ENCODE data around the gene BOC.

DNA sequence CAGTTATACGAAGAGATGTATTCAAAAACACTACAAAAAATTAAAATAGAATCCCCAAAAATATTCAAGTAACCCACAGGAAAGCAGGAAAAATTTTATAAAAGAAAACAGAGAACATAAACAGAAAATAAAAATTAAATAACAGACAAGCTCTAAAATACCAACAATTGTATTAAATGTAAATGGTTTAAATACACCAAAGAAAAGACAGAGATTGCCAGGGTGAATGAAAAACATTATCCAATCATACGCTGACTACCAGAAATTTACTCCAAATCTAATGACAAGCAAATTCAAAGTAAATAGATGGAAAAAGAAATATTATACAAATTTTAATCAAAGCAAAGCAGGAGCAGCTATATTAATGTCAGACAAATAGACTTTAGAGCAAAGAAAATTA lies 103.6 kb downstream of the BOC start:
- no peak for TF ChIP-seq MXI1 (IDR thresholded peaks at IDR 0.05; ENCODE audit: low read depth, low read length)
- TF ChIP-seq EP300 (IDR thresholded peaks at IDR 0.05; ENCODE audit: borderline replicate concordance in 1 of 2, control insufficient read depth in 1 of 2, low read depth in 2 of 2, low read length in 2 of 2) = no peak
- TF ChIP-seq, protein P1, sequence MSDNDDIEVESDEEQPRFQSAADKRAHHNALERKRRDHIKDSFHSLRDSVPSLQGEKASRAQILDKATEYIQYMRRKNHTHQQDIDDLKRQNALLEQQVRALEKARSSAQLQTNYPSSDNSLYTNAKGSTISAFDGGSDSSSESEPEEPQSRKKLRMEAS (IDR thresholded peaks at IDR 0.05; ENCODE audit: low read depth, low read length) = no peak
- TF ChIP-seq BHLHE40 (IDR thresholded peaks at IDR 0.05; ENCODE audit: borderline replicate concordance in 1 of 2, low read depth in 2 of 2, low read length in 1 of 2) = no peak
- no peak for TF ChIP-seq ZNF384 (IDR thresholded peaks at IDR 0.05; ENCODE audit: borderline replicate concordance, low read depth, low read length)
- no peak for TF ChIP-seq FOXM1 (IDR thresholded peaks at IDR 0.05; ENCODE audit: low read depth, low read length)
- TF ChIP-seq, protein P2, sequence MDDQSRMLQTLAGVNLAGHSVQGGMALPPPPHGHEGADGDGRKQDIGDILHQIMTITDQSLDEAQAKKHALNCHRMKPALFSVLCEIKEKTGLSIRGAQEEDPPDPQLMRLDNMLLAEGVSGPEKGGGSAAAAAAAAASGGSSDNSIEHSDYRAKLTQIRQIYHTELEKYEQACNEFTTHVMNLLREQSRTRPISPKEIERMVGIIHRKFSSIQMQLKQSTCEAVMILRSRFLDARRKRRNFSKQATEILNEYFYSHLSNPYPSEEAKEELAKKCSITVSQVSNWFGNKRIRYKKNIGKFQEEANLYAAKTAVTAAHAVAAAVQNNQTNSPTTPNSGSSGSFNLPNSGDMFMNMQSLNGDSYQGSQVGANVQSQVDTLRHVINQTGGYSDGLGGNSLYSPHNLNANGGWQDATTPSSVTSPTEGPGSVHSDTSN (IDR thresholded peaks at IDR 0.05; ENCODE audit: insufficient replicate concordance, low read depth, low read length) = no peak
- TF ChIP-seq, protein P3, sequence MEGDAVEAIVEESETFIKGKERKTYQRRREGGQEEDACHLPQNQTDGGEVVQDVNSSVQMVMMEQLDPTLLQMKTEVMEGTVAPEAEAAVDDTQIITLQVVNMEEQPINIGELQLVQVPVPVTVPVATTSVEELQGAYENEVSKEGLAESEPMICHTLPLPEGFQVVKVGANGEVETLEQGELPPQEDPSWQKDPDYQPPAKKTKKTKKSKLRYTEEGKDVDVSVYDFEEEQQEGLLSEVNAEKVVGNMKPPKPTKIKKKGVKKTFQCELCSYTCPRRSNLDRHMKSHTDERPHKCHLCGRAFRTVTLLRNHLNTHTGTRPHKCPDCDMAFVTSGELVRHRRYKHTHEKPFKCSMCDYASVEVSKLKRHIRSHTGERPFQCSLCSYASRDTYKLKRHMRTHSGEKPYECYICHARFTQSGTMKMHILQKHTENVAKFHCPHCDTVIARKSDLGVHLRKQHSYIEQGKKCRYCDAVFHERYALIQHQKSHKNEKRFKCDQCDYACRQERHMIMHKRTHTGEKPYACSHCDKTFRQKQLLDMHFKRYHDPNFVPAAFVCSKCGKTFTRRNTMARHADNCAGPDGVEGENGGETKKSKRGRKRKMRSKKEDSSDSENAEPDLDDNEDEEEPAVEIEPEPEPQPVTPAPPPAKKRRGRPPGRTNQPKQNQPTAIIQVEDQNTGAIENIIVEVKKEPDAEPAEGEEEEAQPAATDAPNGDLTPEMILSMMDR (IDR thresholded peaks at IDR 0.05 in 2 of 3, conservative IDR thresholded peaks at IDR 0.05 in 1 of 3; ENCODE audit: control insufficient read depth in 2 of 3, extremely low read depth in 1 of 3, insufficient read depth in 1 of 3, low read depth in 3 of 3, low read length in 3 of 3) = no peak
- no peak for TF ChIP-seq CREB1 (IDR thresholded peaks at IDR 0.05; ENCODE audit: low read depth)
- TF ChIP-seq, protein P4, sequence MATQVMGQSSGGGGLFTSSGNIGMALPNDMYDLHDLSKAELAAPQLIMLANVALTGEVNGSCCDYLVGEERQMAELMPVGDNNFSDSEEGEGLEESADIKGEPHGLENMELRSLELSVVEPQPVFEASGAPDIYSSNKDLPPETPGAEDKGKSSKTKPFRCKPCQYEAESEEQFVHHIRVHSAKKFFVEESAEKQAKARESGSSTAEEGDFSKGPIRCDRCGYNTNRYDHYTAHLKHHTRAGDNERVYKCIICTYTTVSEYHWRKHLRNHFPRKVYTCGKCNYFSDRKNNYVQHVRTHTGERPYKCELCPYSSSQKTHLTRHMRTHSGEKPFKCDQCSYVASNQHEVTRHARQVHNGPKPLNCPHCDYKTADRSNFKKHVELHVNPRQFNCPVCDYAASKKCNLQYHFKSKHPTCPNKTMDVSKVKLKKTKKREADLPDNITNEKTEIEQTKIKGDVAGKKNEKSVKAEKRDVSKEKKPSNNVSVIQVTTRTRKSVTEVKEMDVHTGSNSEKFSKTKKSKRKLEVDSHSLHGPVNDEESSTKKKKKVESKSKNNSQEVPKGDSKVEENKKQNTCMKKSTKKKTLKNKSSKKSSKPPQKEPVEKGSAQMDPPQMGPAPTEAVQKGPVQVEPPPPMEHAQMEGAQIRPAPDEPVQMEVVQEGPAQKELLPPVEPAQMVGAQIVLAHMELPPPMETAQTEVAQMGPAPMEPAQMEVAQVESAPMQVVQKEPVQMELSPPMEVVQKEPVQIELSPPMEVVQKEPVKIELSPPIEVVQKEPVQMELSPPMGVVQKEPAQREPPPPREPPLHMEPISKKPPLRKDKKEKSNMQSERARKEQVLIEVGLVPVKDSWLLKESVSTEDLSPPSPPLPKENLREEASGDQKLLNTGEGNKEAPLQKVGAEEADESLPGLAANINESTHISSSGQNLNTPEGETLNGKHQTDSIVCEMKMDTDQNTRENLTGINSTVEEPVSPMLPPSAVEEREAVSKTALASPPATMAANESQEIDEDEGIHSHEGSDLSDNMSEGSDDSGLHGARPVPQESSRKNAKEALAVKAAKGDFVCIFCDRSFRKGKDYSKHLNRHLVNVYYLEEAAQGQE (IDR thresholded peaks at IDR 0.05; ENCODE audit: low read depth, low read length) = no peak
- no peak for TF ChIP-seq SP1 (IDR thresholded peaks at IDR 0.05; ENCODE audit: low read depth, low read length)

Data from GM12878 (cell line).